HCT116 (cell line): ENCODE measurements around the gene RHEB. TPM values are rescaled to one million over a fixed set of nuclear protein-coding genes. Genes with fewer than 3 reads are reported as not detected.

Experiments
- ATAC-seq: fragments of 200-7000 bp; cut with Tn5 transposase; 2 replicates; pipeline ENCODE4 v1.9.1; 2020; ENCODE audit warnings: mild to moderate bottlenecking, moderate library complexity
- BruUV-seq: library from RNA; stranded (reverse); fragments of 400-500 nt; replicated peaks from 2 replicates; lab custom pipeline; 2021; lab: Mats Ljungman, UMichigan
- CTCF ChIA-PET: fragments of 300-600 bp; sonication (Branson Sonifier 250); formaldehyde crosslinking; loops from one replicate; lab custom pipeline; 2021; ENCODE audit warnings: antibody characterized with exemption; lab: Charles Lee
- POLR2A ChIA-PET: fragments of 300-600, 350-600 bp; sonication (Branson Sonifier 250); formaldehyde crosslinking; loops from one replicate; lab custom pipeline; 2021; ENCODE audit warnings: antibody characterized with exemption; lab: Charles Lee
- RAD21 ChIA-PET, 2 experiments: fragments of 300-600 bp; sonication (Branson Sonifier 250); formaldehyde crosslinking; loops; one replicate each; lab custom pipeline; 2023; ENCODE audit warnings: low total read pairs in 2 of 2; ENCODE audit not compliant: uncharacterized antibody in 2 of 2, unreplicated experiment in 2 of 2, low non-redundant PET in 1 of 2; lab: Charles Lee
- DNase-seq: peaks from one replicate; pipeline ENCODE4 v3.0.0-alpha.2; 2010; ENCODE audit warnings: low read depth, low spot score
- H2AFZ ChIP-seq: fragments of 200-600 bp; shearing (Covaris generic), sonication (generic); 2 replicates; pipeline ENCODE4 v1.6.1; 2017; ENCODE audit warnings: low read depth, mixed run types, mixed read lengths, antibody characterized with exemption, low read length; ENCODE audit not compliant: poor library complexity, severe bottlenecking
- H3K27ac ChIP-seq: 2 replicates; pipeline ENCODE4 v1.5.1; 2012; ENCODE audit warnings: low read depth, low read length
- H3K27me3 ChIP-seq: fragments of 200-600 bp; sonication (generic); 2 replicates; pipeline ENCODE4 v1.6.1; 2016; ENCODE audit warnings: mixed run types, low read length, mixed read lengths; ENCODE audit not compliant: insufficient read depth
- H3K36me3 ChIP-seq, 2 experiments: fragments of 200-500 bp in 1 of 2; fragments of 200-600 bp in 1 of 2; sonication (Bioruptor generic) in 1 of 2; sonication (generic) in 1 of 2; 2 replicates each; pipeline versions ENCODE4 v1.5.1 to v1.6.1; 2014 to 2016; ENCODE audit warnings: low read length in 2 of 2, inconsistent platforms in 1 of 2, mixed read lengths in 1 of 2, mixed run types in 1 of 2; ENCODE audit not compliant: insufficient read depth in 2 of 2, control insufficient read depth in 1 of 2
- H3K4me1 ChIP-seq, 2 experiments: fragments of 200-600 bp in 1 of 2; sonication (generic) in 1 of 2; 2 replicates each; pipeline versions ENCODE4 v1.5.1 to v1.6.1; 2012 to 2017; ENCODE audit warnings: low read length in 2 of 2, inconsistent platforms in 1 of 2, mild to moderate bottlenecking in 1 of 2, mixed read lengths in 1 of 2, mixed run types in 1 of 2, moderate library complexity in 1 of 2; ENCODE audit not compliant: insufficient read depth in 2 of 2, control insufficient read depth in 1 of 2
- H3K4me2 ChIP-seq: fragments of 200-600 bp; sonication (generic); 2 replicates; pipeline ENCODE4 v1.6.1; 2017; ENCODE audit warnings: mixed run types, low read length, mixed read lengths
- H3K4me3 ChIP-seq, 2 experiments: fragments of 200-600 bp in 1 of 2; sonication (generic) in 1 of 2; replicated peaks in 1 of 2; 2 replicates each; pipeline ENCODE4 v1.5.1; 2011 to 2016; ENCODE audit warnings: low read length in 2 of 2, control low read depth in 1 of 2, low read depth in 1 of 2, mild to moderate bottlenecking in 1 of 2, mixed read lengths in 1 of 2, mixed run types in 1 of 2
- H3K79me2 ChIP-seq: fragments of 200-600 bp; sonication (generic); 2 replicates; pipeline ENCODE4 v1.6.1; 2017; ENCODE audit warnings: mild to moderate bottlenecking, mixed run types, low read length, moderate library complexity, mixed read lengths; ENCODE audit not compliant: insufficient read depth
- H3K9ac ChIP-seq: fragments of 200-600 bp; sonication (generic); 2 replicates; pipeline ENCODE4 v1.6.1; 2016; ENCODE audit warnings: low read length, mixed read lengths
- H3K9me2 ChIP-seq: fragments of 200-600 bp; sonication (generic), shearing (Covaris generic); 2 replicates; pipeline ENCODE4 v1.6.1; 2017; ENCODE audit warnings: mixed run types, mild to moderate bottlenecking, moderate library complexity; ENCODE audit not compliant: insufficient read depth
- H3K9me3 ChIP-seq, 2 experiments: fragments of 200-500 bp in 1 of 2; fragments of 200-600 bp in 1 of 2; sonication (Bioruptor generic) in 1 of 2; sonication (generic) in 1 of 2; 2 replicates each; pipeline ENCODE4 v1.6.1; 2014 to 2017; ENCODE audit warnings: low read length in 2 of 2, mixed read lengths in 2 of 2, inconsistent platforms in 1 of 2, low read depth in 1 of 2, mild to moderate bottlenecking in 1 of 2, mixed run types in 1 of 2, moderate library complexity in 1 of 2; ENCODE audit not compliant: control insufficient read depth in 1 of 2, insufficient read depth in 1 of 2
- H4K20me1 ChIP-seq: fragments of 200-600 bp; sonication (generic), shearing (Covaris generic); 2 replicates; pipeline ENCODE4 v1.6.1; 2017; ENCODE audit warnings: mixed run types, mild to moderate bottlenecking, moderate library complexity; ENCODE audit not compliant: insufficient read depth
- EZH2phosphoT487 ChIP-seq: fragments of 200-600 bp; IDR thresholded peaks from 2 replicates; pipeline ENCODE4 v1.6.1; 2018; ENCODE audit warnings: antibody characterized with exemption, borderline replicate concordance
- FOSL1 ChIP-seq: IDR thresholded peaks from 2 replicates; pipeline ENCODE4 v1.6.1; 2012; ENCODE audit warnings: low read depth
- RAD21 ChIP-seq: IDR thresholded peaks from 2 replicates; pipeline ENCODE4 v1.6.1; 2012; ENCODE audit warnings: low read depth, mild to moderate bottlenecking
- ZFX ChIP-seq: fragments of 450-650 bp; IDR thresholded peaks from 2 replicates; pipeline ENCODE4 v1.6.1; 2017
- intact Hi-C: fragments of 100-400 bp; cut with micrococcal nuclease; formaldehyde crosslinking; loops from 2 replicates; pipeline ENCODE4 v1.10.0; 2022
- total RNA-seq: library from RNA; stranded (reverse); gene quantifications from one replicate; pipeline ENCODE4 v1.2.1, GENCODE V29; 2021; ENCODE audit not compliant: unreplicated experiment
- TF ChIP-seq, protein P1 (sequence below): IDR thresholded peaks from 2 replicates; pipeline ENCODE4 v1.6.1; 2011; ENCODE audit warnings: mild to moderate bottlenecking, low read length, moderate library complexity; ENCODE audit not compliant: insufficient replicate concordance; ENCODE audit errors: extremely low read depth
- TF ChIP-seq, protein P2 (sequence below): IDR thresholded peaks from 2 replicates; pipeline ENCODE4 v1.6.1; 2012

RHEB gene
- total RNA-seq, 1 experiment from 2014 or later = 114 TPM

DNA sequence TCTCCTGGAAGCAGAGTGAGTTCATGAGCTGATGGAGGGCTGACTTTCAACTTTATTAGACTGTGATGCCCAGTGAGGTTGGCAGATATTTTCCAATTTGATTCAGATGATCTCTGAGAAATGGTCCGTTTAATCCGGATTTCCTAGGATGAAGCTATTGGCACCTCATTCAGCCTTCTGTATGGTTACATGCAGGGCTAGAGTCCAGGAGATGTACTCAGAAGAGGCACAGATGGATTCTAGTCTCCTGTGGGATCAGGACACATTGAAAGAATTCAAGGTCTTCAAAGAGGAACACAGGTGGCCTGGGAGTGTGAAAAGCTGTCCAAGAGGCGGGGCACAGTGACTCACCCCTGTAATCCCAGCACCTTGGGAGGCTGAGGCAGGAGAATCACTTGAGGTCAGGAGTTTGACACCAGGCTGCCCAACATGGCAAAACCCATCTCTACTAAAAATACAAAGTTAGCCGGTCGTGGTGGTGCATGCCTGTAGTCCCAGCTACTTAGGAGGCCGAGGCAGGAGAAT is 23.0 kb upstream of the RHEB start (continued):
- TF ChIP-seq ZFX = no peak
- 0 out of 2 replicates have a peak, but pooled peaks have one; percentile 21 for TF ChIP-seq FOSL1

DNA sequence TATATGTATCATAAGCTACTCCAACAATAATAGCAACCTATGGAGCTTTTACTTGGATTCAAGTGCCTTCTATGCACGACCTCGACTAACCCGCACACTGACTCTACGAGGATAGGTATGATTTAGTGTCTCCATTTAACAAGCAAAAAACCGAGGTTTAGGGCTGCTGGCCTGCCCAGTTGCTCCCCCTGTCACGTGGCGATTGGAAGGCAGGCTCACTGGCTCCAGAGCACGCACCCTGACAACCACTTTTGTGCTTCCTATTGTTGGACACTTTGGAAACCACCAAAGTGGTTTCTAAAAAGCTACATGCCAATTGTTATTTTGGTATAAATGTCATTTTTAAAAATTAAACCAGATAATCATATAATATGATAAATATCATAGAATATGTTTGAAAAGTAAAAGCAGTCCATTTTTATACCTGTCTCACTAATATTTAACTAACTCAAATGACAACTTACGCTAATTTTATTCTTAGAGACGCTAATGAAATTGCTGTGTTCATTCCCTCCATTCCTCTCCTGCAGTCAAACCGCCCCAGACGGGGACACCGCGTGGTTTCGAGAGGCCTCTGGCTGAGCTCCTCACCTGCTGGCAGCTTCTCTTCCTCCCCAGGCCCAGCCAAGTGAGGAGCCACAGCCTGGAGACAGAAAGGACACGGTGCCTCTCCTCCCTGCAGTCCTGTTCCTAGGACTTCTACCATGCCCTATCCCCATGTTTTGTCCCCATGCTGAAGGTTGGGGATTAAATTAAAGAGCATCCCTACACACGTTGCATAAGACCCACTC is 22.2 kb upstream of the RHEB start:
- H2AFZ ChIP-seq = no peak overlapping the region
- CTCF ChIA-PET = no interaction called here

More for the DNA sequence above, 22.2 kb upstream of the RHEB start:
- ATAC-seq (no peak), DNase-seq (no peak)
- Histone ChIP-seq H4K20me1 (no peaks in the 10 kb centered on the region), H3K4me1 (peaks cover 3 to 9% of the 10 kb centered on the region in 2 experiments; a peak in 3 of 4 replicates), H3K4me2 (no peak overlapping the region), H3K79me2 (no peaks in the 10 kb centered on the region), H3K27ac (no peak overlapping the region), H3K27me3 (no peaks in the 10 kb centered on the region), H3K4me3 (no peak overlapping the region), H3K9me2 (no peaks in the 10 kb centered on the region), H3K36me3 (no peaks in the 10 kb centered on the region), H3K9me3 (no peaks in the 10 kb centered on the region), H3K9ac (no peak overlapping the region)
- intact Hi-C loops = no loop called here
- TF ChIP-seq, protein P1, sequence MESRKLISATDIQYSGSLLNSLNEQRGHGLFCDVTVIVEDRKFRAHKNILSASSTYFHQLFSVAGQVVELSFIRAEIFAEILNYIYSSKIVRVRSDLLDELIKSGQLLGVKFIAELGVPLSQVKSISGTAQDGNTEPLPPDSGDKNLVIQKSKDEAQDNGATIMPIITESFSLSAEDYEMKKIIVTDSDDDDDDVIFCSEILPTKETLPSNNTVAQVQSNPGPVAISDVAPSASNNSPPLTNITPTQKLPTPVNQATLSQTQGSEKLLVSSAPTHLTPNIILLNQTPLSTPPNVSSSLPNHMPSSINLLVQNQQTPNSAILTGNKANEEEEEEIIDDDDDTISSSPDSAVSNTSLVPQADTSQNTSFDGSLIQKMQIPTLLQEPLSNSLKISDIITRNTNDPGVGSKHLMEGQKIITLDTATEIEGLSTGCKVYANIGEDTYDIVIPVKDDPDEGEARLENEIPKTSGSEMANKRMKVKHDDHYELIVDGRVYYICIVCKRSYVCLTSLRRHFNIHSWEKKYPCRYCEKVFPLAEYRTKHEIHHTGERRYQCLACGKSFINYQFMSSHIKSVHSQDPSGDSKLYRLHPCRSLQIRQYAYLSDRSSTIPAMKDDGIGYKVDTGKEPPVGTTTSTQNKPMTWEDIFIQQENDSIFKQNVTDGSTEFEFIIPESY = no peak
- no peak for TF ChIP-seq EZH2phosphoT487
- TF ChIP-seq, protein P2, sequence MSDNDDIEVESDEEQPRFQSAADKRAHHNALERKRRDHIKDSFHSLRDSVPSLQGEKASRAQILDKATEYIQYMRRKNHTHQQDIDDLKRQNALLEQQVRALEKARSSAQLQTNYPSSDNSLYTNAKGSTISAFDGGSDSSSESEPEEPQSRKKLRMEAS = no peak
- TF ChIP-seq RAD21 = no peak
- ChIA-PET RAD21 (no interaction called here), POLR2A (no interaction called here)
- BruUV-seq = no TSS peak
